ENCODE data around the gene MCF2L.

MCF2L gene

GRCh38 chr13:113040031-113040430, 71.0 kb downstream of the MCF2L start:
- DNase-seq: no peak

- DNase-seq: no peak
These were observed 71.7 kb downstream of the MCF2L start for GRCh38 chr13:113040597-113041292.

- DNase-seq: no peak
These were observed 72.3 kb downstream of the MCF2L start for GRCh38 chr13:113041293-113041690.

- no peak for DNase-seq
These were observed 72.9 kb downstream of the MCF2L start for GRCh38 chr13:113041896-113042295.

GRCh38 chr13:113042456-113042855, 73.4 kb downstream of the MCF2L start:
- no peak for DNase-seq

- DNase-seq: no peak
These were observed 74.1 kb downstream of the MCF2L start for GRCh38 chr13:113043001-113043630.

GRCh38 chr13:113043931-113044330, 74.9 kb downstream of the MCF2L start:
- DNase-seq: no peak

- no peak for DNase-seq
These were observed 75.5 kb downstream of the MCF2L start for GRCh38 chr13:113044391-113045114.

- DNase-seq: no peak
These were observed 76.5 kb downstream of the MCF2L start for GRCh38 chr13:113045251-113046127.

GRCh38 chr13:113046128-113046882, 77.3 kb downstream of the MCF2L start:
- DNase-seq: no peak

GRCh38 chr13:113046883-113047244, 77.8 kb downstream of the MCF2L start:
- DNase-seq: no peak

GRCh38 chr13:113047587-113047986, 78.6 kb downstream of the MCF2L start:
- DNase-seq: no peak

GRCh38 chr13:113048766-113049165, 79.8 kb downstream of the MCF2L start:
- DNase-seq: no peak

- DNase-seq: no peak
These were observed 80.5 kb downstream of the MCF2L start for GRCh38 chr13:113049521-113049941.

- no peak for DNase-seq
These were observed 81.0 kb downstream of the MCF2L start for GRCh38 chr13:113049981-113050380.

- DNase-seq: no peak
These were observed 81.9 kb downstream of the MCF2L start for GRCh38 chr13:113050734-113051431.

- DNase-seq: no peak
These were observed 82.6 kb downstream of the MCF2L start for GRCh38 chr13:113051641-113052040.

GRCh38 chr13:113052206-113052605, 83.2 kb downstream of the MCF2L start:
- no peak for DNase-seq

- DNase-seq: no peak
These were observed 84.0 kb downstream of the MCF2L start for GRCh38 chr13:113052971-113053370.

GRCh38 chr13:113053376-113053775, 84.4 kb downstream of the MCF2L start:
- no peak for DNase-seq

- no peak for DNase-seq
These were observed 85.0 kb downstream of the MCF2L start for GRCh38 chr13:113053801-113054604.
